Bronchial epithelial cell (primary cell): ENCODE data around the gene MAST1. TPM values are rescaled to one million over a fixed set of nuclear protein-coding genes. Genes with fewer than 3 reads are reported as not detected.

Source experiments
- DNase-seq: peaks from one replicate; pipeline ENCODE4 v3.0.0-alpha.2; 2010; ENCODE audit warnings: low read depth
- FAIRE-seq: peaks from 2 replicates; lab custom pipeline; 2011; peaks lifted over from hg19 to GRCh38; lab: Jason Lieb, UNC
- H3K27me3 ChIP-seq: 2 replicates; pipeline ENCODE4 v1.5.1; 2011; ENCODE audit warnings: low read length; ENCODE audit not compliant: control insufficient read depth, insufficient read depth
- H3K36me3 ChIP-seq: 2 replicates; pipeline ENCODE4 v1.5.1; 2011; ENCODE audit warnings: low read length; ENCODE audit not compliant: control insufficient read depth, insufficient read depth
- H3K4me3 ChIP-seq: 2 replicates; pipeline ENCODE4 v1.5.1; 2011; ENCODE audit warnings: mild to moderate bottlenecking, low read depth, low read length, control low read depth
- total RNA-seq: library from RNA; depleted of rRNA; stranded (reverse); fragments of >200 nt; gene quantifications from 2 replicates; pipeline ENCODE4 v1.2.1, GENCODE V29; 2014
- TF ChIP-seq, protein P1 (sequence below): IDR thresholded peaks from 2 replicates; pipeline ENCODE4 v1.5.1; 2011; ENCODE audit warnings: mild to moderate bottlenecking, moderate library complexity, low read length, control low read depth, inconsistent platforms; ENCODE audit not compliant: insufficient read depth, severe bottlenecking

MAST1 gene
- total RNA-seq, 1 donor from 2014 or later = 0.26 TPM

DNA sequence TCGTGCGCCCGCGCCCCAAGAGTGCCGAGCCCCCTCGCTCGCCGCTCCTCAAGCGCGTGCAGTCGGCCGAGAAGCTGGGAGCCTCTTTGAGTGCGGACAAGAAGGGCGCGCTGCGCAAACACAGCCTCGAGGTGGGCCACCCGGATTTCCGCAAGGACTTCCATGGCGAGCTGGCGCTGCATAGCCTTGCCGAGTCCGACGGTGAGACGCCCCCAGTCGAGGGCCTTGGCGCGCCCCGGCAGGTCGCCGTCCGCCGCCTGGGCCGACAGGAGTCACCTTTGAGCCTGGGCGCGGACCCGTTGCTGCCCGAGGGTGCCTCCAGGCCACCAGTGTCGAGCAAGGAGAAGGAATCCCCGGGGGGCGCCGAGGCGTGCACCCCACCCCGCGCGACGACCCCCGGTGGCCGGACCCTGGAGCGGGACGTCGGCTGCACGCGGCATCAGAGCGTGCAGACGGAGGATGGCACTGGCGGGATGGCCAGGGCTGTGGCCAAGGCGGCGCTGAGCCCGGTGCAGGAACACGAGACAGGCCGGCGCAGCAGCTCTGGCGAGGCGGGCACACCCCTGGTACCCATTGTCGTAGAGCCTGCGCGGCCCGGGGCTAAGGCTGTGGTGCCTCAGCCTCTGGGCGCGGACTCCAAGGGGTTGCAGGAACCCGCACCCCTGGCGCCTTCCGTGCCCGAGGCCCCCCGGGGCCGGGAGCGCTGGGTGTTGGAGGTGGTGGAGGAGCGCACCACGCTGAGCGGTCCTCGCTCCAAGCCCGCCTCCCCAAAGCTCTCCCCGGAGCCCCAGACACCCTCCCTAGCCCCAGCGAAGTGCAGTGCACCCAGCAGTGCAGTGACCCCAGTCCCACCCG is 35.8 kb downstream of the MAST1 start:
- TF ChIP-seq, protein P1, sequence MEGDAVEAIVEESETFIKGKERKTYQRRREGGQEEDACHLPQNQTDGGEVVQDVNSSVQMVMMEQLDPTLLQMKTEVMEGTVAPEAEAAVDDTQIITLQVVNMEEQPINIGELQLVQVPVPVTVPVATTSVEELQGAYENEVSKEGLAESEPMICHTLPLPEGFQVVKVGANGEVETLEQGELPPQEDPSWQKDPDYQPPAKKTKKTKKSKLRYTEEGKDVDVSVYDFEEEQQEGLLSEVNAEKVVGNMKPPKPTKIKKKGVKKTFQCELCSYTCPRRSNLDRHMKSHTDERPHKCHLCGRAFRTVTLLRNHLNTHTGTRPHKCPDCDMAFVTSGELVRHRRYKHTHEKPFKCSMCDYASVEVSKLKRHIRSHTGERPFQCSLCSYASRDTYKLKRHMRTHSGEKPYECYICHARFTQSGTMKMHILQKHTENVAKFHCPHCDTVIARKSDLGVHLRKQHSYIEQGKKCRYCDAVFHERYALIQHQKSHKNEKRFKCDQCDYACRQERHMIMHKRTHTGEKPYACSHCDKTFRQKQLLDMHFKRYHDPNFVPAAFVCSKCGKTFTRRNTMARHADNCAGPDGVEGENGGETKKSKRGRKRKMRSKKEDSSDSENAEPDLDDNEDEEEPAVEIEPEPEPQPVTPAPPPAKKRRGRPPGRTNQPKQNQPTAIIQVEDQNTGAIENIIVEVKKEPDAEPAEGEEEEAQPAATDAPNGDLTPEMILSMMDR = no peak
- Histone ChIP-seq H3K27me3 (no peaks in the 10 kb centered on the region), H3K4me3 (no peak overlapping the region), H3K36me3 (peaks cover 2% of the 10 kb centered on the region)
- no peak for FAIRE-seq
- DNase-seq = no peak

DNA sequence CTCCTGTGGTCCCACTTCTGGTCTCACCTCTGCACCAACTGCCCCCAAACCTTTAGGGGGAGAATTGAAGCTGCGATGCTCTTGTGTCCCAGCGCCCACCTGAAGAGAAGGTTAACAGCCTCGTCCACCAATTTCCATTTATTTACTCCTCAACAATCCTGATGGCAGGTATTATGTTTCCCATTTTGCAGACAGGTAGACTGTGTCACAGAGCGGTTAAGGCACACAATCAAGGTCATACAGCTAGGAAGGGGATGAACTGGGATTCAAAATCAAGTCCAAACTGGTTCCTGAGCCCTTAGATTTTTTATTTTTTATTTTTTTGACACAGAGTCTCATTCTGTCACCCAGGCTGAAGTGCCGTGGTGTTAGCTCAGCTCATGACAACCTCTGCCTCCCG is 36.8 kb downstream of the MAST1 start:
- FAIRE-seq = no peak

DNA sequence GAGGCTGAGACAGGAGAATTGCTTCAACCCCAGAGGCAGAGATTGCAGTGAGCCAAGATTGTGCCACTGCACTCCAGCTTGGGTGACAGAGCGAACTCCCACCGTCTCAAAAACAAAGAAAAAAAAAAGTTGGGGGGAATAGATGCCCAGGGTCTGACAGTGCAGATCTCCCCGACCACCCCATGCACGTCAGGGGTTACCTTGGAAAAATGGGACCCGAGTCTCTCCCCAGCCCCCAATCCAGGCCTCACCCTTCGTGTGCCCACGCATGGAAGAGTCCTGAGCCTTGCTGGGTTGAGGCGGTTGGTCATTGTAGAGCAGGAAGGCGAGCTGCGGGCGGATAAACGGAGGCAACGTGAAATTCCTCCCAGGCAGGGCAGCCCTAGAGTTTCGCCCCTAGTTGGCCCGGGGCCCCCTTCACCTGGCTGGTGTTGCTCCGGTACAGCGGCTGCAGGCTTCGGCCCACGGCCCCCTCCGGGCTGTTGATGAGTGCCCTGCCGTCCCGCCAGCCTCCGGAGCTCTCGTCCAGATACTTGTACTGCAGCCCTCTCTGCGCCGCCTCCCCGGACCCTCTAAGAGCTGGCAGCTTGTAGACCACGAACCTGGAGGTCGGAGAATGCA is 42.3 kb downstream of the MAST1 start:
- no peak for FAIRE-seq
- H3K27me3 ChIP-seq = no peaks in the 10 kb centered on the region
- peak overlapping the region; percentile 94 for H3K4me3 ChIP-seq
- no peak for DNase-seq
- peaks cover 2% of the 10 kb centered on the region for H3K36me3 ChIP-seq
- TF ChIP-seq, protein P1 = no peak

More for the DNA sequence above, 36.8 kb downstream of the MAST1 start:
- TF ChIP-seq, protein P1 = no peak
- Histone ChIP-seq H3K4me3 (no peak overlapping the region), H3K36me3 (peaks cover 2% of the 10 kb centered on the region), H3K27me3 (no peaks in the 10 kb centered on the region)
- no peak for DNase-seq

DNA sequence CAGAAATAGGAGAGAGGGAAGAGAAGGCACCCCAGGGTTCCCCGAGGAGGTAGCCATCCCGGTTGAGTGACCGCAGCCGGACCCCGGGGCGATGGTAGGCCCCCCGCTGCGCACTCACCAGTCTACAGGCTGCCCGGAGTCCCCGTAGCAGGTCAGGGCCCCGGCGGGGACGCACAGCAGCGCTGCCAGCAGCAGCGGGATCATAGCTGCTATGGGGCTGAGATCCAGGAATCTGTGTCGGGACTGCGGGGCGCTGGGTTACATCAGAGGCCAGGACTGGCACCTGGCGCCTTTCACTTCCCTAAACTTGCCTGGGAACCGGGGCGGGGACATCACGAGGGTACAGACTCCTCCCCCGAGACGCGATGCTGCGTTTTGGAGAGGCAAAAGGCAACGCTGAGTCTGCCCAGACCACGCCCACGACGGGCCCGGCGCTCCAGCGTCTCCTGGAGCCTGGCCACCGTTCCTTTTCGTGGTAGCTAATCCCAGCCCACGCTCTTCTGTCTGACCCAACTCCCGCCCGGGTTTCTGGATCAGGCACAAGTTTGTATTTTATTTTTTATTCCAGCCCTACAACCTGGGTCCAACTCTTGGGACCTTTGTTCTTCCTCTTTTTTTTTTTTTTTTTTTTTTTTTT is 43.0 kb downstream of the MAST1 start, which contains the start of gene DNASE2:
DNASE2 (minus strand) TSS at position 278 of the 637 bp plus-strand sequence; CDS start at position 204, 74 bp downstream.
- Histone ChIP-seq H3K4me3 (peak within 1 kb of the TSS; percentile 94), H3K27me3 (no peaks in the 10 kb centered on the region), H3K36me3 (peaks cover 2% of the 10 kb centered on the region)
- TF ChIP-seq, protein P1 = no peak
- peak; percentile 36 for FAIRE-seq
- DNase-seq = peak; percentile 91

DNA sequence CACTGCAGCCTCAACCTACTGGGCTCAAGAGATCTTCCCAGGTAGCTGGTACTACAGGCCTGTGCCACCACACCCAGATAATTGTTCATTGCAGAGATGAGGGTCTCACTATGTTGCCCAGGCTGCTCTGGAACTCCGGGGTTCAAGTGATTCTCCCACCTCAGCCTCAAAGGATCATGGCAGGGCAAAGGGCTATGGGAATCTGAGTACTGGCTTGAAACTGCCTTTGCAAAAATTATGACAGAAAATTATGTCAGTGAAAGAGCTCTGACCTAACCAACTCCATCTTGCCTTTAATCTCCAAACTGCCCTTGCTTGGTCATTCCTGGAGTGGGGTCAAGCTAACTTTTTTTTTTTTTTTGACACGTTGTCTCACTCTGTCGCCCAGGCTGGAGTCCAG is 44.3 kb downstream of the MAST1 start:
- Histone ChIP-seq H3K4me3 (no peak overlapping the region), H3K36me3 (no peaks in the 10 kb centered on the region), H3K27me3 (no peaks in the 10 kb centered on the region)
- TF ChIP-seq, protein P1 = no peak
- DNase-seq = no peak
- FAIRE-seq = no peak
